Gastrocnemius medialis (tissue), 4 donors: ENCODE results near the gene MYO9B. TPM values are rescaled to one million over a fixed set of nuclear protein-coding genes. Genes with fewer than 3 reads are reported as not detected.

Experiments
- ATAC-seq, 2 donors: fragments of 150-250 bp; one replicate each; pipeline ENCODE4 v1.9.1; 2016
- DNase-seq, 2 donors: peaks; one replicate each; pipeline ENCODE4 v3.0.0-alpha.2; 2019
- H3K27ac ChIP-seq, 4 donors: fragments of 200-600 bp; sonication (generic); 1 replicate in 1 of 4; 2 replicates in 3 of 4; pipeline ENCODE4 v1.5.1; 2016 to 2018; ENCODE audit warnings: mild to moderate bottlenecking in 2 of 4, moderate library complexity in 1 of 4
- H3K27me3 ChIP-seq, 3 donors: fragments of 200-600 bp; sonication (generic) in 2 of 3; 1 replicate in 1 of 3; 2 replicates in 2 of 3; pipeline versions ENCODE4 v1.5.1 to v1.6.0; 2016 to 2019; ENCODE audit warnings: mild to moderate bottlenecking in 1 of 3, moderate library complexity in 1 of 3
- H3K36me3 ChIP-seq, 2 donors: fragments of 200-600 bp; sonication (generic) in 1 of 2; one replicate each; pipeline ENCODE4 v1.5.1; 2017 to 2018
- H3K4me1 ChIP-seq, 2 donors: fragments of 200-600 bp; sonication (generic) in 1 of 2; one replicate each; pipeline ENCODE4 v1.5.1; 2016 to 2017; ENCODE audit warnings: mild to moderate bottlenecking in 2 of 2
- H3K4me3 ChIP-seq, 4 donors: fragments of 200-600 bp; sonication (generic) in 3 of 4; 1 replicate in 1 of 4; 2 replicates in 3 of 4; pipeline ENCODE4 v1.5.1; 2016 to 2019; ENCODE audit warnings: mild to moderate bottlenecking in 2 of 4
- H3K9me3 ChIP-seq, 3 donors: fragments of 200-600 bp; sonication (generic) in 2 of 3; 1 replicate in 1 of 3; 2 replicates in 2 of 3; pipeline ENCODE4 v1.5.1; 2016 to 2019
- POLR2A ChIP-seq, 2 donors: fragments of 450-650 bp; IDR thresholded peaks; one replicate each; pipeline ENCODE4 v1.6.1; 2017; ENCODE audit warnings: antibody characterized with exemption in 2 of 2, mild to moderate bottlenecking in 2 of 2, moderate library complexity in 2 of 2
- in situ Hi-C, 4 donors: fragments of 200-750 bp; cut with MboI; loops; one replicate each; pipeline versions ENCODE4 v1.15.0 to v1.8.0; 2017; ENCODE audit warnings: low sequenced_read_pairs in 4 of 4
- intact Hi-C: fragments of 100-400 bp; cut with DNase I; formaldehyde crosslinking; loops from one replicate; pipeline ENCODE4 v1.15.1; 2023; ENCODE audit warnings: low total_unique reads
- total RNA-seq, 4 donors: library from RNA; depleted of rRNA; stranded (reverse); fragments of >200 nt; gene quantifications; one replicate each; pipeline versions ENCODE4 v1.1.0 to v1.2.3, GENCODE V29; 2016
- TF ChIP-seq, protein P1 (sequence below), 5 experiments: fragments of 450-650 bp in 3 of 5; fragments of 200-600 bp in 2 of 5; sonication (generic) in 2 of 5; IDR thresholded peaks in 4 of 5; conservative IDR thresholded peaks in 1 of 5; 1 replicate in 4 of 5; 2 replicates in 1 of 5; pipeline ENCODE4 v1.5.1; 2016 to 2019; ENCODE audit warnings: antibody characterized with exemption in 5 of 5, mild to moderate bottlenecking in 3 of 5, moderate library complexity in 3 of 5

Gene MYO9B
- total RNA-seq, 4 donors from 2014 or later: 20.0 to 22.1 (median 20.7) TPM

DNA sequence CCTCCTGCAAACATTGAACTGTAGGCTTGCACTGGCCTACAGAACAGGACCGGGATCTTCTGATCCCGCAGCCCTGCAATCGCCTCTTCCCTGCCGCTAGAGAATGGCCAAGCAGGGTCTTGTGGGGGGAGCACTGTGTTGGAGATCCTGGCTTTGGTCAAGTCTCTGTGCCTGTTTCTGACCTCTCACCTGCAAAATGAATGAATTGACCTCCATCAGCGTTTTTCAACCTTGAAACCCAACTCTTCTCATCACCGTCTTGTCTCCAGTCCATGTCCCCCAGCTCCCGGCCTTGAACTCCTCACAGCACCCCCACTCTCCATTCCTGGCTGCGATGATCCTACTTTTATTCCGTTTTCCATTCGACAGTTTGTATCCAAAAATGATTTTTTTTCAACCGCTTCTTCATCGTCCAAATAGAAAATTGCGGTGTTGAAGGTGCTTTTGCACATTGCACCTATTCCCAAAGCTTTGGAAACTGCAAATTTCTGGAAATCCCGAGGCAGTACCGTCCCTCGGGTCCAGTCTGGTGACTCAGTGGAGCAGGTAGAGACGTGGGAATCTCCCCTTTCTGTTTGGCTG is 2.0 kb downstream of the MYO9B start:
- TF ChIP-seq, protein P1, sequence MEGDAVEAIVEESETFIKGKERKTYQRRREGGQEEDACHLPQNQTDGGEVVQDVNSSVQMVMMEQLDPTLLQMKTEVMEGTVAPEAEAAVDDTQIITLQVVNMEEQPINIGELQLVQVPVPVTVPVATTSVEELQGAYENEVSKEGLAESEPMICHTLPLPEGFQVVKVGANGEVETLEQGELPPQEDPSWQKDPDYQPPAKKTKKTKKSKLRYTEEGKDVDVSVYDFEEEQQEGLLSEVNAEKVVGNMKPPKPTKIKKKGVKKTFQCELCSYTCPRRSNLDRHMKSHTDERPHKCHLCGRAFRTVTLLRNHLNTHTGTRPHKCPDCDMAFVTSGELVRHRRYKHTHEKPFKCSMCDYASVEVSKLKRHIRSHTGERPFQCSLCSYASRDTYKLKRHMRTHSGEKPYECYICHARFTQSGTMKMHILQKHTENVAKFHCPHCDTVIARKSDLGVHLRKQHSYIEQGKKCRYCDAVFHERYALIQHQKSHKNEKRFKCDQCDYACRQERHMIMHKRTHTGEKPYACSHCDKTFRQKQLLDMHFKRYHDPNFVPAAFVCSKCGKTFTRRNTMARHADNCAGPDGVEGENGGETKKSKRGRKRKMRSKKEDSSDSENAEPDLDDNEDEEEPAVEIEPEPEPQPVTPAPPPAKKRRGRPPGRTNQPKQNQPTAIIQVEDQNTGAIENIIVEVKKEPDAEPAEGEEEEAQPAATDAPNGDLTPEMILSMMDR (IDR thresholded peaks at IDR 0.05 in 4 of 5, conservative IDR thresholded peaks at IDR 0.05 in 1 of 5): no peak
- TF ChIP-seq POLR2A (IDR thresholded peaks at IDR 0.05): no peak
- in situ Hi-C loops: no loop called here
- Histone ChIP-seq H3K4me3 (no peak overlapping the region), H3K27me3 (no peaks in the 10 kb centered on the region), H3K4me1 (peaks cover 22 to 40% of the 10 kb centered on the region in 2 donors), H3K9me3 (no peaks in the 10 kb centered on the region), H3K27ac (peak overlapping the region in 1 of 4 donors; percentile 79), H3K36me3 (no peaks in the 10 kb centered on the region)
- DNase-seq: no peak
- intact Hi-C loops: no loop called here
- no peak for ATAC-seq

DNA sequence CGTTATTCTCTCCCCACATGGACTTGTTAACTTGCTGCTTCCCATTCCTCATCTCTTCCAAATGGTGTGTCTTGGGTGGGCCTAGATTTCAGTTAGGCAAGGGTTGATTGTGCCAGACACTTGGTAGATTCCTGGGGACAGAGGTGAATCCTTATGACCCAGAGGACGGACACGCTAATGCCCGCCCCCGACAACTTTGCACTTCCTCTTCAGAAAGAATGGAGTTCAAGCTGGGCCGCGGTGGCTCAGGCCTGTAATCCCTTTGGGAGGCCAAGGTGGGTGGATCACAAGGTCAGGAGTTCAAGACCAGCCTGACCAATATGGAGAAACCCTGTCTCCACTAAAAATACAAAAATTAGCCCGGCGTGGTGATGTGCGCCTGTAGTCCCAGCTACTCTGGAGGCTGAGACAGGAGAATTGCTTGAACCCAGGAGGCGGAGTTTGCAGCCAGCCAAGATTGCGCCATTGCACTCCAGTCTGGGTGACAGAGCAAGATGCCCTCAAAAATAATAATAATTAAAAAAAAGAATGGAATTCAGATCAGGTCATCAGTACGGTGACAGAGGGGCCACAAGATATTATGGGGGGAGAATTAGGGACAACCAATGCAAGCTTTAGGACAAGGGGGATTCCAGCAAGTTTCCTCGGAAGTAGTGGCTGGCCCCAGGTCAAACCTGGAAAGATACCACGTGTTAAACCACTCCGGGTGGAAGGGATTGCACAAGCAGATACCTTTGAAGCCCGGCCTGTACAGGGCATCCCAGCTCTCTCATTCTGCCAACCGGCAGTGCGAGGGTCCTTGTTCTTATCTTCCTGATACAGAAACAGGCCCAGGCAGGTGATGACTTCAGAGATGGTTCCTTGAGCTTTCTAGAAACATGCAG is 2.7 kb downstream of the MYO9B start:
- in situ Hi-C loops: no loop called here
- DNase-seq (no peak), ATAC-seq (no peak)
- intact Hi-C loops: no loop called here
- H3K27me3 ChIP-seq: no peaks in the 10 kb centered on the region
- H3K4me1 ChIP-seq: peaks cover 22 to 41% of the 10 kb centered on the region in 2 donors
- no peak overlapping the region for H3K4me3 ChIP-seq
- H3K36me3 ChIP-seq: no peaks in the 10 kb centered on the region
- H3K9me3 ChIP-seq: no peaks in the 10 kb centered on the region
- H3K27ac ChIP-seq: peak overlapping the region in 1 of 4 donors; percentile 64
- TF ChIP-seq, protein P1 (IDR thresholded peaks at IDR 0.05 in 4 of 5, conservative IDR thresholded peaks at IDR 0.05 in 1 of 5): no peak
- TF ChIP-seq POLR2A (IDR thresholded peaks at IDR 0.05): no peak

- DNase-seq: no peak
- Histone ChIP-seq H3K27ac (peak overlapping the region; percentile 61 to 64 (median 64)), H3K36me3 (no peaks in the 10 kb centered on the region), H3K4me1 (peaks cover 19 to 36% of the 10 kb centered on the region in 2 donors), H3K27me3 (no peaks in the 10 kb centered on the region), H3K9me3 (no peaks in the 10 kb centered on the region), H3K4me3 (peak overlapping the region; percentile 19 to 42 (median 24))
- no peak for TF ChIP-seq POLR2A (IDR thresholded peaks at IDR 0.05)
- TF ChIP-seq, protein P1 (IDR thresholded peaks at IDR 0.05 in 4 of 5, conservative IDR thresholded peaks at IDR 0.05 in 1 of 5): no peak
- no peak for ATAC-seq
- intact Hi-C loops (no loop called here), in situ Hi-C loops (no loop called here)
These were observed 3.5 kb downstream of the MYO9B start for GRCh38 chr19:17078920-17079709.

- in situ Hi-C loops: no loop called here
- intact Hi-C loops: no loop called here
These were observed 4.3 kb downstream of the MYO9B start for GRCh38 chr19:17079710-17080439.

More at GRCh38 chr19:17079710-17080439, 4.3 kb downstream of the MYO9B start:
- peak; percentile 40 to 67 for DNase-seq
- H3K4me3 ChIP-seq: peak overlapping the region; percentile 19 to 42 (median 24)
- H3K4me1 ChIP-seq: peaks cover 13 to 30% of the 10 kb centered on the region in 2 donors
- peak overlapping the region; percentile 61 to 64 (median 64) for H3K27ac ChIP-seq
- TF ChIP-seq POLR2A (IDR thresholded peaks at IDR 0.05): peak in 1 of 2 donors; percentile 19
- TF ChIP-seq, protein P1 (IDR thresholded peaks at IDR 0.05 in 4 of 5, conservative IDR thresholded peaks at IDR 0.05 in 1 of 5): peak in 2 of 5 experiments; percentile 24 to 40
- H3K9me3 ChIP-seq: no peaks in the 10 kb centered on the region
- ATAC-seq: peak; percentile 9 to 23
- H3K27me3 ChIP-seq: no peaks in the 10 kb centered on the region
- H3K36me3 ChIP-seq: no peaks in the 10 kb centered on the region
